GM23338 (cell line): ENCODE data around the gene SLC13A4.

Source experiments
- CREB1 ChIP-seq: fragments of 250-450 bp; sonication (Bioruptor Pico); IDR thresholded peaks from 2 replicates; pipeline ENCODE4 v1.5.0; 2020; ENCODE audit warnings: low read depth, mild to moderate bottlenecking, moderate library complexity
- EZH2phosphoT487 ChIP-seq: fragments of 200-600 bp; sonication (generic); IDR thresholded peaks from one replicate; pipeline ENCODE4 v1.8.1; 2018; ENCODE audit warnings: antibody characterized with exemption; ENCODE audit not compliant: unreplicated experiment
- TF ChIP-seq, protein P1 (sequence below), 2 experiments: fragments of 200-600 bp in 1 of 2; sonication (generic) in 1 of 2; conservative IDR thresholded peaks; 2 replicates each; pipeline versions ENCODE4 v1.5.1 to v1.6.1; 2016 to 2017; ENCODE audit warnings: antibody characterized with exemption in 2 of 2, low read depth in 2 of 2, mild to moderate bottlenecking in 2 of 2, moderate library complexity in 1 of 2
- TF ChIP-seq, protein P2 (sequence below): fragments of 250-450 bp; sonication (Bioruptor Pico); IDR thresholded peaks from 2 replicates; pipeline ENCODE4 v1.5.0; 2020; ENCODE audit warnings: mild to moderate bottlenecking, moderate library complexity

DNA sequence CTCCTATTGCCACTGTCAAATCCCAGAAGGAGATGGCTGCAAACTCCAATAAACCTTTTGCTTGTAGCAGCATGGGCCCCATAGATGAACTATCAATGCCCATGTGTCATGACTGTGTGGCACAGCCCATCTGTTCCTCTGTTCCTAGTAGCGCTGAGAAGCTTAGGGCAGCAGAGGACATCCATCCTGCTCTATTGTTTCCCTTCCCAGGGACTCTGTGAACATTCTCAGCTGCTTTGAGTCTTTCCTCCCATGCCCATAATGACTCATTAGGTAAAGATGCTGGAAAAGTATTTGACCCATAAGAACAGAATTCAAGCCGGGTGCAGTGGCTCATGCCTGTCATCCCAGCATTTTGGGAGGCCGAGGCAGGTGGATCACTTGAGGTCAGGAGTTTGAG, 37.4 kb downstream of the SLC13A4 start:
- no peak for TF ChIP-seq CREB1
- TF ChIP-seq EZH2phosphoT487 = no peak
- TF ChIP-seq, protein P1, sequence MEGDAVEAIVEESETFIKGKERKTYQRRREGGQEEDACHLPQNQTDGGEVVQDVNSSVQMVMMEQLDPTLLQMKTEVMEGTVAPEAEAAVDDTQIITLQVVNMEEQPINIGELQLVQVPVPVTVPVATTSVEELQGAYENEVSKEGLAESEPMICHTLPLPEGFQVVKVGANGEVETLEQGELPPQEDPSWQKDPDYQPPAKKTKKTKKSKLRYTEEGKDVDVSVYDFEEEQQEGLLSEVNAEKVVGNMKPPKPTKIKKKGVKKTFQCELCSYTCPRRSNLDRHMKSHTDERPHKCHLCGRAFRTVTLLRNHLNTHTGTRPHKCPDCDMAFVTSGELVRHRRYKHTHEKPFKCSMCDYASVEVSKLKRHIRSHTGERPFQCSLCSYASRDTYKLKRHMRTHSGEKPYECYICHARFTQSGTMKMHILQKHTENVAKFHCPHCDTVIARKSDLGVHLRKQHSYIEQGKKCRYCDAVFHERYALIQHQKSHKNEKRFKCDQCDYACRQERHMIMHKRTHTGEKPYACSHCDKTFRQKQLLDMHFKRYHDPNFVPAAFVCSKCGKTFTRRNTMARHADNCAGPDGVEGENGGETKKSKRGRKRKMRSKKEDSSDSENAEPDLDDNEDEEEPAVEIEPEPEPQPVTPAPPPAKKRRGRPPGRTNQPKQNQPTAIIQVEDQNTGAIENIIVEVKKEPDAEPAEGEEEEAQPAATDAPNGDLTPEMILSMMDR (conservative IDR thresholded peaks at IDR 0.05; ENCODE audit: low read depth in 2 of 2) = no peak
- TF ChIP-seq, protein P2, sequence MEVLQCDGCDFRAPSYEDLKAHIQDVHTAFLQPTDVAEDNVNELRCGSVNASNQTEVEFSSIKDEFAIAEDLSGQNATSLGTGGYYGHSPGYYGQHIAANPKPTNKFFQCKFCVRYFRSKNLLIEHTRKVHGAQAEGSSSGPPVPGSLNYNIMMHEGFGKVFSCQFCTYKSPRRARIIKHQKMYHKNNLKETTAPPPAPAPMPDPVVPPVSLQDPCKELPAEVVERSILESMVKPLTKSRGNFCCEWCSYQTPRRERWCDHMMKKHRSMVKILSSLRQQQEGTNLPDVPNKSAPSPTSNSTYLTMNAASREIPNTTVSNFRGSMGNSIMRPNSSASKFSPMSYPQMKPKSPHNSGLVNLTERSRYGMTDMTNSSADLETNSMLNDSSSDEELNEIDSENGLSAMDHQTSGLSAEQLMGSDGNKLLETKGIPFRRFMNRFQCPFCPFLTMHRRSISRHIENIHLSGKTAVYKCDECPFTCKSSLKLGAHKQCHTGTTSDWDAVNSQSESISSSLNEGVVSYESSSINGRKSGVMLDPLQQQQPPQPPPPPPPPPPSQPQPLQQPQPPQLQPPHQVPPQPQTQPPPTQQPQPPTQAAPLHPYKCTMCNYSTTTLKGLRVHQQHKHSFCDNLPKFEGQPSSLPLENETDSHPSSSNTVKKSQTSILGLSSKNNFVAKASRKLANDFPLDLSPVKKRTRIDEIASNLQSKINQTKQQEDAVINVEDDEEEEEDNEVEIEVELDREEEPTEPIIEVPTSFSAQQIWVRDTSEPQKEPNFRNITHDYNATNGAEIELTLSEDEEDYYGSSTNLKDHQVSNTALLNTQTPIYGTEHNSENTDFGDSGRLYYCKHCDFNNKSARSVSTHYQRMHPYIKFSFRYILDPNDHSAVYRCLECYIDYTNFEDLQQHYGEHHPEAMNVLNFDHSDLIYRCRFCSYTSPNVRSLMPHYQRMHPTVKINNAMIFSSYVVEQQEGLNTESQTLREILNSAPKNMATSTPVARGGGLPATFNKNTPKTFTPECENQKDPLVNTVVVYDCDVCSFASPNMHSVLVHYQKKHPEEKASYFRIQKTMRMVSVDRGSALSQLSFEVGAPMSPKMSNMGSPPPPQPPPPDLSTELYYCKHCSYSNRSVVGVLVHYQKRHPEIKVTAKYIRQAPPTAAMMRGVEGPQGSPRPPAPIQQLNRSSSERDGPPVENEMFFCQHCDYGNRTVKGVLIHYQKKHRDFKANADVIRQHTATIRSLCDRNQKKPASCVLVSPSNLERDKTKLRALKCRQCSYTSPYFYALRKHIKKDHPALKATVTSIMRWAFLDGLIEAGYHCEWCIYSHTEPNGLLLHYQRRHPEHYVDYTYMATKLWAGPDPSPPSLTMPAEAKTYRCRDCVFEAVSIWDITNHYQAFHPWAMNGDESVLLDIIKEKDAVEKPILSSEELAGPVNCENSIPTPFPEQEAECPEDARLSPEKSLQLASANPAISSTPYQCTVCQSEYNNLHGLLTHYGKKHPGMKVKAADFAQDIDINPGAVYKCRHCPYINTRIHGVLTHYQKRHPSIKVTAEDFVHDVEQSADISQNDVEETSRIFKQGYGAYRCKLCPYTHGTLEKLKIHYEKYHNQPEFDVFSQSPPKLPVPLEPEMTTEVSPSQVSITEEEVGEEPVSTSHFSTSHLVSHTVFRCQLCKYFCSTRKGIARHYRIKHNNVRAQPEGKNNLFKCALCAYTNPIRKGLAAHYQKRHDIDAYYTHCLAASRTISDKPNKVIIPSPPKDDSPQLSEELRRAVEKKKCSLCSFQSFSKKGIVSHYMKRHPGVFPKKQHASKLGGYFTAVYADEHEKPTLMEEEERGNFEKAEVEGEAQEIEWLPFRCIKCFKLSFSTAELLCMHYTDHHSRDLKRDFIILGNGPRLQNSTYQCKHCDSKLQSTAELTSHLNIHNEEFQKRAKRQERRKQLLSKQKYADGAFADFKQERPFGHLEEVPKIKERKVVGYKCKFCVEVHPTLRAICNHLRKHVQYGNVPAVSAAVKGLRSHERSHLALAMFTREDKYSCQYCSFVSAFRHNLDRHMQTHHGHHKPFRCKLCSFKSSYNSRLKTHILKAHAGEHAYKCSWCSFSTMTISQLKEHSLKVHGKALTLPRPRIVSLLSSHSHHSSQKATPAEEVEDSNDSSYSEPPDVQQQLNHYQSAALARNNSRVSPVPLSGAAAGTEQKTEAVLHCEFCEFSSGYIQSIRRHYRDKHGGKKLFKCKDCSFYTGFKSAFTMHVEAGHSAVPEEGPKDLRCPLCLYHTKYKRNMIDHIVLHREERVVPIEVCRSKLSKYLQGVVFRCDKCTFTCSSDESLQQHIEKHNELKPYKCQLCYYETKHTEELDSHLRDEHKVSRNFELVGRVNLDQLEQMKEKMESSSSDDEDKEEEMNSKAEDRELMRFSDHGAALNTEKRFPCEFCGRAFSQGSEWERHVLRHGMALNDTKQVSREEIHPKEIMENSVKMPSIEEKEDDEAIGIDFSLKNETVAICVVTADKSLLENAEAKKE (CRISPR knock-in tag) = no peak
